Activated CD4-positive, alpha-beta T cell treated with anti-CD3 and anti-CD28 coated beads for 48 hours (primary cell): ENCODE data around the gene PGF.
A peak's percentile ranks its signal among the peaks of the same experiment; 100 is the strongest.

Experiments used
- DNase-seq: peaks from one replicate; pipeline ENCODE4 v3.0.0-alpha.2; 2020

PGF gene

GRCh38 chr14:74915826-74916225, 39.6 kb downstream of the PGF start:
- no peak for DNase-seq

- no peak for DNase-seq
Observed at GRCh38 chr14:74915426-74915825, 40.0 kb downstream of the PGF start.

- peak; percentile 29 for DNase-seq
Observed at GRCh38 chr14:74913986-74914573, 41.3 kb downstream of the PGF start.

- DNase-seq, result no peak
Observed at GRCh38 chr14:74913393-74913910, 41.9 kb downstream of the PGF start.

GRCh38 chr14:74912801-74913200, 42.6 kb downstream of the PGF start:
- no peak for DNase-seq

- no peak for DNase-seq
Observed at GRCh38 chr14:74912111-74912510, 43.3 kb downstream of the PGF start.

GRCh38 chr14:74911704-74912103, 43.7 kb downstream of the PGF start:
- no peak for DNase-seq

- no peak for DNase-seq
Observed at GRCh38 chr14:74911221-74911620, 44.2 kb downstream of the PGF start.

GRCh38 chr14:74910556-74910955, 44.8 kb downstream of the PGF start:
- DNase-seq, result no peak

- no peak for DNase-seq
Observed at GRCh38 chr14:74909911-74910310, 45.5 kb downstream of the PGF start.

GRCh38 chr14:74909501-74909900, 45.9 kb downstream of the PGF start:
- DNase-seq, result no peak

- DNase-seq, result no peak
Observed at GRCh38 chr14:74908861-74909341, 46.5 kb downstream of the PGF start.

- DNase-seq, result no peak
Observed at GRCh38 chr14:74907744-74908143, 47.7 kb downstream of the PGF start.

GRCh38 chr14:74906925-74907521, 48.4 kb downstream of the PGF start:
- DNase-seq, result no peak

- DNase-seq, result peak; percentile 86
Observed at GRCh38 chr14:74905595-74906142, 49.7 kb downstream of the PGF start.

GRCh38 chr14:74904635-74905503, 50.5 kb downstream of the PGF start:
- no peak for DNase-seq

- no peak for DNase-seq
Observed at GRCh38 chr14:74902941-74903705, 52.3 kb downstream of the PGF start.

- DNase-seq, result no peak
Observed at GRCh38 chr14:74898694-74899093, 56.7 kb downstream of the PGF start.

- no peak for DNase-seq
Observed at GRCh38 chr14:74898083-74898482, 57.3 kb downstream of the PGF start.

- DNase-seq, result no peak
Observed at GRCh38 chr14:74897642-74898041, 57.8 kb downstream of the PGF start.

GRCh38 chr14:74896400-74896799, 59.0 kb downstream of the PGF start:
- no peak for DNase-seq

- no peak for DNase-seq
Observed at GRCh38 chr14:74893614-74894091, 61.7 kb downstream of the PGF start.
